SK-N-MC (cell line): ENCODE data around the gene DUSP7.

Experiments
- EZH2 ChIP-seq: fragments of 200-600 bp; sonication (generic); IDR thresholded peaks from one replicate; pipeline ENCODE4 v1.6.1; 2017; ENCODE audit warnings: antibody characterized with exemption
- POLR2AphosphoS5 ChIP-seq: IDR thresholded peaks from 2 replicates; pipeline ENCODE4 v1.6.1; 2012; ENCODE audit warnings: mild to moderate bottlenecking, low read depth, low read length, borderline replicate concordance

DNA sequence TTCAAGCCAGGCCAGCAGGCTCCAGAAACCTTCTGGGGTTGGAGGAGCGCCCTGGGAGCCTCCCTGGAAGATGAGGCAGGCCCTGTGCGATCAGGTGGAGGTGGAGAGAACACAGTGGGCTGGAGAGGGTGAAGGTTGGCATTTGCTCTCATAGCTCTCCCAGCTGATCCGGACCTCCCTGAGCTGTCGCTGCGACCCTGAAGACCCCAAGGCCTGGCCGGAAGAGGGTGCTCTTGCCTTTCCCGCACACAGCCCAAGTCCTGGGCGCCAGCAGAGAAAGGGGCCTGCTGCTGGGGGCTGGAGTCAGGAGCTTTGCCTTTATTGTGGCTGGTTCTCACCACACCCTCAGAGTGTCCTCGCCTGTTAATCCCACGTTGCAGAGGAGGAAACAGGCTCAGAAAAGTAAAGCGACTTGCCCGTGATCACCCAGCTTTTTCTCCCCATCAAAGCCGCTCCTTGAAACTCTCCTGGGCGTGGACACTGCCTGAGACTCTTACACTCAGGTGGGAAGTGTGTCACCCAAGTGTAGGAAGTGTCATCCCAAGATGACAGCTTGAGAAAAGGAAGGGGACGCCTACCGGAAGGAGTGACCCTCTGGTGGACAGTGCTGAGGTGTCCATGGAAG is 52.1 kb downstream of the DUSP7 start:
- TF ChIP-seq POLR2AphosphoS5 (no peak), EZH2 (no peak)
